Ishikawa (cell line): Measurements from ENCODE around the gene MEF2A.

ENCODE experiments used
- CEBPB ChIP-seq: IDR thresholded peaks from 2 replicates; pipeline ENCODE4 v1.6.1; 2012
- CREB1 ChIP-seq: IDR thresholded peaks from 2 replicates; pipeline ENCODE4 v1.6.1; 2012; ENCODE audit warnings: low read depth
- EGR1 ChIP-seq: IDR thresholded peaks from 2 replicates; pipeline ENCODE4 v1.6.1; 2012
- EP300 ChIP-seq: IDR thresholded peaks from 2 replicates; pipeline ENCODE4 v1.6.1; 2012; ENCODE audit warnings: borderline replicate concordance
- FOXM1 ChIP-seq: IDR thresholded peaks from 2 replicates; pipeline ENCODE4 v1.6.1; 2012; ENCODE audit warnings: low read depth, borderline replicate concordance
- NFIC ChIP-seq: IDR thresholded peaks from 2 replicates; pipeline ENCODE4 v1.6.1; 2012
- RAD21 ChIP-seq: IDR thresholded peaks from 2 replicates; pipeline ENCODE4 v1.6.1; 2012; ENCODE audit warnings: low read depth
- REST ChIP-seq: IDR thresholded peaks from 2 replicates; pipeline ENCODE4 v1.6.1; 2012; ENCODE audit warnings: low read depth, mild to moderate bottlenecking
- TAF1 ChIP-seq: IDR thresholded peaks from 2 replicates; pipeline ENCODE4 v1.6.1; 2012; ENCODE audit warnings: low read depth, mild to moderate bottlenecking
- TCF12 ChIP-seq: IDR thresholded peaks from 2 replicates; pipeline ENCODE4 v1.6.1; 2012; ENCODE audit warnings: low read depth
- TEAD4 ChIP-seq: IDR thresholded peaks from 2 replicates; pipeline ENCODE4 v1.6.1; 2012
- USF1 ChIP-seq: IDR thresholded peaks from 2 replicates; pipeline ENCODE4 v1.6.1; 2012
- YY1 ChIP-seq: IDR thresholded peaks from 2 replicates; pipeline ENCODE4 v1.6.1; 2012; ENCODE audit warnings: low read depth
- ZBTB7A ChIP-seq: IDR thresholded peaks from 2 replicates; pipeline ENCODE4 v1.6.1; 2012; ENCODE audit warnings: low read depth
- TF ChIP-seq, protein P1 (sequence below): IDR thresholded peaks from 2 replicates; pipeline ENCODE4 v1.6.1; 2012

Gene MEF2A

DNA sequence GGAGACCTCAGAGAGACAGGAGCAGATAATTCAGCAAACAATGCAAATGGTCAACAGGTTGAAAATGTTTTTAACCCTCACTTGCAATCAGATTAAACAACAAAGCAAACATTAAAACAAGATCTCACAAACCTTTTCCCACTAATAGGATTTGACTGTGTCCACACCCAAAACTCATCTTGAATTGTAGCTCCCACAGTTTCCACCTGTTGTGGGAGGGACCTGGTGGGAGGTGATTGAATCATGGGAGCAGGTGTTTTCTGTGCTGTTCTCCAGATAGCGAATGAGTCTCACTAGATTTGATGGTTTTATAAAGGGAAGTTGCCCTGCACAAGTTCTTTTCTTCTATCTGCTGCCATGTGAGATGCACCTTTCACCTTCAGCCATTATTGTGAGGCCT is 168.8 kb downstream of the MEF2A start:
- TF ChIP-seq FOXM1, result no peak
- TF ChIP-seq, protein P1, sequence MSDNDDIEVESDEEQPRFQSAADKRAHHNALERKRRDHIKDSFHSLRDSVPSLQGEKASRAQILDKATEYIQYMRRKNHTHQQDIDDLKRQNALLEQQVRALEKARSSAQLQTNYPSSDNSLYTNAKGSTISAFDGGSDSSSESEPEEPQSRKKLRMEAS, result no peak
- no peak for TF ChIP-seq EGR1
- TF ChIP-seq USF1, result no peak
- TF ChIP-seq CEBPB, result no peak
- TF ChIP-seq ZBTB7A, result no peak
- no peak for TF ChIP-seq TCF12

GRCh38 chr15:99735868-99736267 is 170.1 kb downstream of the MEF2A start:
- TF ChIP-seq CREB1 (no peak), REST (no peak), NFIC (no peak), EGR1 (no peak), RAD21 (no peak), YY1 (no peak), TEAD4 (no peak), EP300 (no peak), TCF12 (no peak), FOXM1 (no peak), CEBPB (no peak), TAF1 (no peak)
- TF ChIP-seq, protein P1, result no peak

GRCh38 chr15:99736702-99737101 is 170.9 kb downstream of the MEF2A start:
- TF ChIP-seq TAF1 (no peak), CREB1 (no peak), EGR1 (no peak), EP300 (no peak)

- TF ChIP-seq YY1, result no peak
- TF ChIP-seq, protein P1, result no peak
- no peak for TF ChIP-seq FOXM1
- TF ChIP-seq TEAD4, result no peak
- TF ChIP-seq EGR1, result no peak
- TF ChIP-seq TAF1, result no peak
- no peak for TF ChIP-seq TCF12
- no peak for TF ChIP-seq EP300
- no peak for TF ChIP-seq CEBPB
- no peak for TF ChIP-seq ZBTB7A
- no peak for TF ChIP-seq NFIC
- TF ChIP-seq RAD21, result no peak
- TF ChIP-seq REST, result no peak
- no peak for TF ChIP-seq USF1
- no peak for TF ChIP-seq CREB1
These were observed 172.4 kb downstream of the MEF2A start for GRCh38 chr15:99738021-99738847.

DNA sequence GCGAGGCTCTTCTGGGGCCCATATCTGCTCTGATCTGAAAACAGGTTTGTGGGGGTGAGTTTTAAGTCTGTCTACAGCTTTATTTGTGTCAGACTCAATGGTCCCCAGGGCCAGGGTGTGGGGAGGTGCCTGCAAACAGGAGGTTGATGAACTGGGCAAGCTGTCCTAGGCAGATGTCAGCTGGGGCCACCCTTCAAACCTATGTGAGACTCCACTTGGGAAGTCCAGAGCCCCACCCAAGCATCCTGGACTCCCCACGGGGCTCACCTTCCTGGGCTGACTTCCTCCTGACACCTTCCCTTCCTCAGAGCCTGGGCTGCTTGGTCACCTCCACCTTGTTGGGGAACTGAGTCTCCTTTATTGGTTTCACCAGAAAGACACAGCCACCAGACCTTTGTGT is 176.1 kb downstream of the MEF2A start:
- no peak for TF ChIP-seq FOXM1
- no peak for TF ChIP-seq NFIC
- TF ChIP-seq, protein P1, result no peak
- TF ChIP-seq REST, result no peak
- TF ChIP-seq TCF12, result no peak
- no peak for TF ChIP-seq EP300
- TF ChIP-seq TEAD4, result no peak
- no peak for TF ChIP-seq CREB1
